HepG2 (cell line): ENCODE data around the gene RRP36. TPM values are rescaled to one million over a fixed set of nuclear protein-coding genes. Genes with fewer than 3 reads are reported as not detected.

Experiments used
- DNMT3B ChIP-seq: conservative IDR thresholded peaks from 2 replicates; pipeline ENCODE4 v1.6.1; 2016; ENCODE audit warnings: missing biosample characterization, control low read depth
- GABPB1 ChIP-seq: IDR thresholded peaks from 2 replicates; pipeline ENCODE4 v1.6.1; 2016; ENCODE audit warnings: mild to moderate bottlenecking, missing genetic modification reagents, moderate library complexity, missing compliant biosample characterization
- LRRFIP1 ChIP-seq: sonication (generic); formaldehyde crosslinking; conservative IDR thresholded peaks from 2 replicates; pipeline ENCODE4 v1.4.0; 2020; ENCODE audit warnings: missing genetic modification reagents
- NFIB ChIP-seq: sonication (generic); formaldehyde crosslinking; IDR thresholded peaks from 2 replicates; pipeline ENCODE4 v1.9.0; 2021; ENCODE audit warnings: missing genetic modification reagents, mild to moderate bottlenecking, borderline replicate concordance
- NR1H2 ChIP-seq: sonication (generic); formaldehyde crosslinking; IDR thresholded peaks from 2 replicates; pipeline ENCODE4 v1.8.1; 2022; ENCODE audit warnings: low read depth, missing genetic modification reagents, borderline replicate concordance
- PHF8 ChIP-seq: sonication (generic); formaldehyde crosslinking; IDR thresholded peaks from 2 replicates; pipeline ENCODE4 v1.5.0; 2020; ENCODE audit warnings: missing genetic modification reagents
- POLR2A ChIP-seq, 2 experiments: IDR thresholded peaks; 2 replicates each; pipeline ENCODE4 v1.6.1; 2011; ENCODE audit warnings: low read depth in 2 of 2, low read length in 2 of 2, mild to moderate bottlenecking in 1 of 2, moderate library complexity in 1 of 2; ENCODE audit not compliant: insufficient read depth in 1 of 2
- PRDM15 ChIP-seq: sonication (generic); formaldehyde crosslinking; IDR thresholded peaks from 2 replicates; pipeline ENCODE4 v1.4.0; 2020; ENCODE audit warnings: missing genetic modification reagents
- RFXANK ChIP-seq: IDR thresholded peaks from 2 replicates; pipeline ENCODE4 v1.6.1; 2016
- SRF ChIP-seq: IDR thresholded peaks from 2 replicates; pipeline ENCODE4 v1.6.1; 2011; ENCODE audit warnings: mild to moderate bottlenecking, low read depth, low read length, moderate library complexity
- U2AF2 ChIP-seq: fragments of 200-400 bp; formaldehyde crosslinking; IDR thresholded peaks from 2 replicates; pipeline ENCODE4 v1.6.1; 2017; ENCODE audit warnings: low read depth, mild to moderate bottlenecking, low read length
- ZFP36L1 ChIP-seq: sonication (generic); formaldehyde crosslinking; IDR thresholded peaks from 2 replicates; pipeline ENCODE4 v1.8.0; 2022; ENCODE audit warnings: mild to moderate bottlenecking, missing genetic modification reagents, moderate library complexity
- ZFP90 ChIP-seq: sonication (generic); formaldehyde crosslinking; IDR thresholded peaks from 2 replicates; pipeline ENCODE4 v1.8.0; 2022; ENCODE audit warnings: missing genetic modification reagents, mild to moderate bottlenecking, inconsistent platforms, borderline replicate concordance
- ZNF138 ChIP-seq: sonication (generic); formaldehyde crosslinking; IDR thresholded peaks from 2 replicates; pipeline ENCODE4 v1.5.0; 2020; ENCODE audit warnings: mild to moderate bottlenecking, low read depth, missing genetic modification reagents
- ZNF432 ChIP-seq: sonication (generic); formaldehyde crosslinking; IDR thresholded peaks from 2 replicates; pipeline ENCODE4 v1.5.0; 2020; ENCODE audit warnings: missing genetic modification reagents, mild to moderate bottlenecking, borderline replicate concordance
- ZNF468 ChIP-seq: sonication (generic); formaldehyde crosslinking; IDR thresholded peaks from 2 replicates; pipeline ENCODE4 v1.8.0; 2022; ENCODE audit warnings: mild to moderate bottlenecking, moderate library complexity, missing genetic modification reagents
- ZNF564 ChIP-seq: sonication (generic); formaldehyde crosslinking; IDR thresholded peaks from 2 replicates; pipeline ENCODE4 v1.8.1; 2023; ENCODE audit warnings: mild to moderate bottlenecking, missing genetic modification reagents
- ZNF614 ChIP-seq: IDR thresholded peaks from 2 replicates; pipeline ENCODE4 v1.6.1; 2018; ENCODE audit warnings: missing biosample characterization, missing genetic modification reagents, inconsistent platforms, borderline replicate concordance
- ZNF724P ChIP-seq: sonication (generic); formaldehyde crosslinking; IDR thresholded peaks from 2 replicates; pipeline ENCODE4 v1.8.0; 2022; ENCODE audit warnings: missing genetic modification reagents, borderline replicate concordance
- ZNF891 ChIP-seq: sonication (generic); formaldehyde crosslinking; IDR thresholded peaks from 2 replicates; pipeline ENCODE4 v1.5.0; 2020; ENCODE audit warnings: mild to moderate bottlenecking, missing genetic modification reagents
- polyA plus RNA-seq, 8 experiments: library from polyadenylated mRNA; depleted of rRNA in 3 of 8; stranded (reverse) in 7 of 8; unstranded in 1 of 8; fragments of >200 nt; fragmentation: Illumina TruSeq in 4 of 8; extraction: Trizol in 4 of 8; gene quantifications; 2 replicates each; pipeline versions ENCODE4 v1.2.1 to v1.2.3, GENCODE V29; 2011 to 2016; ENCODE audit warnings: low read depth in 4 of 8, missing spikeins in 1 of 8, mixed read lengths in 1 of 8; ENCODE audit not compliant: insufficient read depth in 1 of 8
- total RNA-seq, 5 experiments: library from RNA; depleted of rRNA; stranded (reverse); fragments of >200 nt; fragmentation: Illumina TruSeq; extraction: Trizol; gene quantifications; 2 replicates each; pipeline ENCODE4 v1.2.3, GENCODE V29; 2016; ENCODE audit warnings: low read depth in 1 of 5
- TF ChIP-seq, protein P1 (sequence below): IDR thresholded peaks from 2 replicates; pipeline ENCODE4 v1.4.0; 2020; ENCODE audit warnings: mild to moderate bottlenecking, missing genetic modification reagents

The RRP36 gene
- total and polyA plus RNA-seq, 2 of the 13 experiments (the other 11 are each of a cell fraction or from before 2014, with no cell fraction given): 29.5 to 144 TPM

GRCh38 chr6:43053545-43054205 is 32.3 kb downstream of the RRP36 start, which contains the start of gene CUL7 (continued):
- TF ChIP-seq, protein P1, sequence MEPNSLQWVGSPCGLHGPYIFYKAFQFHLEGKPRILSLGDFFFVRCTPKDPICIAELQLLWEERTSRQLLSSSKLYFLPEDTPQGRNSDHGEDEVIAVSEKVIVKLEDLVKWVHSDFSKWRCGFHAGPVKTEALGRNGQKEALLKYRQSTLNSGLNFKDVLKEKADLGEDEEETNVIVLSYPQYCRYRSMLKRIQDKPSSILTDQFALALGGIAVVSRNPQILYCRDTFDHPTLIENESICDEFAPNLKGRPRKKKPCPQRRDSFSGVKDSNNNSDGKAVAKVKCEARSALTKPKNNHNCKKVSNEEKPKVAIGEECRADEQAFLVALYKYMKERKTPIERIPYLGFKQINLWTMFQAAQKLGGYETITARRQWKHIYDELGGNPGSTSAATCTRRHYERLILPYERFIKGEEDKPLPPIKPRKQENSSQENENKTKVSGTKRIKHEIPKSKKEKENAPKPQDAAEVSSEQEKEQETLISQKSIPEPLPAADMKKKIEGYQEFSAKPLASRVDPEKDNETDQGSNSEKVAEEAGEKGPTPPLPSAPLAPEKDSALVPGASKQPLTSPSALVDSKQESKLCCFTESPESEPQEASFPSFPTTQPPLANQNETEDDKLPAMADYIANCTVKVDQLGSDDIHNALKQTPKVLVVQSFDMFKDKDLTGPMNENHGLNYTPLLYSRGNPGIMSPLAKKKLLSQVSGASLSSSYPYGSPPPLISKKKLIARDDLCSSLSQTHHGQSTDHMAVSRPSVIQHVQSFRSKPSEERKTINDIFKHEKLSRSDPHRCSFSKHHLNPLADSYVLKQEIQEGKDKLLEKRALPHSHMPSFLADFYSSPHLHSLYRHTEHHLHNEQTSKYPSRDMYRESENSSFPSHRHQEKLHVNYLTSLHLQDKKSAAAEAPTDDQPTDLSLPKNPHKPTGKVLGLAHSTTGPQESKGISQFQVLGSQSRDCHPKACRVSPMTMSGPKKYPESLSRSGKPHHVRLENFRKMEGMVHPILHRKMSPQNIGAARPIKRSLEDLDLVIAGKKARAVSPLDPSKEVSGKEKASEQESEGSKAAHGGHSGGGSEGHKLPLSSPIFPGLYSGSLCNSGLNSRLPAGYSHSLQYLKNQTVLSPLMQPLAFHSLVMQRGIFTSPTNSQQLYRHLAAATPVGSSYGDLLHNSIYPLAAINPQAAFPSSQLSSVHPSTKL (CRISPR knock-in tag): peak; percentile 77; the same call in 1 of the 2 replicates
- TF ChIP-seq PRDM15 (no peak), U2AF2 (no peak), ZFP90 (no peak; the same call in 1 of the 2 replicates), NFIB (CRISPR knock-in tag) (no peak), ZNF614 (CRISPR knock-in tag) (peak; percentile 96), ZNF468 (CRISPR knock-in tag) (no peak), GABPB1 (CRISPR knock-in tag) (peak; percentile 97), RFXANK (CRISPR knock-in tag) (peak; percentile 71; the same call in 1 of the 2 replicates), LRRFIP1 (peak; percentile 88; the same call in 1 of the 2 replicates), ZNF724P (CRISPR knock-in tag) (peak; percentile 85), ZFP36L1 (peak; percentile 79; the same call in 1 of the 2 replicates), ZNF891 (CRISPR knock-in tag) (peak; percentile 95), NR1H2 (no peak), ZNF138 (CRISPR knock-in tag) (peak; percentile 73; the same call in 1 of the 2 replicates), POLR2A (IDR thresholded peaks at IDR 0.05; ENCODE audit: insufficient read depth in 1 of 2, low read depth in 2 of 2, low read length in 2 of 2) (peak in 1 of 2 experiments; percentile 95; a peak in 2 of 4 replicates), ZNF432 (CRISPR knock-in tag) (no peak), DNMT3B (peak; percentile 91; the same call in 1 of the 2 replicates), PHF8 (CRISPR knock-in tag) (peak; percentile 97), SRF (no peak), ZNF564 (CRISPR knock-in tag) (peak; percentile 96)
